C4-2B (cell line): ENCODE results near the gene DEPDC1.
"Not testable (repeated sequence)": the region's sequence is repeated elsewhere in the genome, so short reads cannot be mapped to it uniquely, and the experiment has no call there.

Experiments used
- H3K27ac ChIP-seq: fragments of 450-650 bp; 2 replicates; pipeline ENCODE4 v1.5.1; 2017
- CTCF ChIP-seq: fragments of 450-650 bp; conservative IDR thresholded peaks from 2 replicates; pipeline ENCODE4 v1.5.1; 2017; ENCODE audit warnings: mild to moderate bottlenecking
- ZFX ChIP-seq: fragments of 450-650 bp; IDR thresholded peaks from 2 replicates; pipeline ENCODE4 v1.6.1; 2017

Gene DEPDC1

GRCh38 chr1:68493193-68493592 is 3.7 kb downstream of the DEPDC1 start:
- TF ChIP-seq ZFX: no peak
- no peak overlapping the region for H3K27ac ChIP-seq

DNA sequence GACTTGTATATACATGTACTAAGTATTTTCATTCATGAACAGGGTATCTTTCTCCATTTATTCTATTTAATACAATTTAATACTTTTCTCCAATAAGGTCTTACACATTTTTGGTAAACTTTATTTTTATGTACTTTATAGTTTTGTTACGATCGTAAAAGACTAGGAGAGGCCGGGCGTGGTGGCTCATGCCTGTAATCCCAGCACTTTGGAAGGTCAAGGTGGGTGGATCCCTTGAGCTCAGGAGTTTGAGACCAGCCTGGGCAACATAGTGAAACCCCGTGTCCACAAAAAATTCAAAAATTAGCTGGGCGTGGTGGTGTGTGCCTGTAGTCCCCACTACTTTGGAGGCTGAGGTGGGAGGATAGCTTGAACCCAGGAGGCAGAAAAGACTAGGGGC is 4.6 kb downstream of the DEPDC1 start:
- H3K27ac ChIP-seq: not testable (repeated sequence)

- H3K27ac ChIP-seq: no peak overlapping the region
- TF ChIP-seq ZFX: no peak
- no peak for TF ChIP-seq CTCF
Measured at GRCh38 chr1:68490046-68490651, 6.7 kb downstream of the DEPDC1 start.

GRCh38 chr1:68485431-68486022 is 11.4 kb downstream of the DEPDC1 start:
- TF ChIP-seq ZFX (no peak), CTCF (peak; percentile 34)

DNA sequence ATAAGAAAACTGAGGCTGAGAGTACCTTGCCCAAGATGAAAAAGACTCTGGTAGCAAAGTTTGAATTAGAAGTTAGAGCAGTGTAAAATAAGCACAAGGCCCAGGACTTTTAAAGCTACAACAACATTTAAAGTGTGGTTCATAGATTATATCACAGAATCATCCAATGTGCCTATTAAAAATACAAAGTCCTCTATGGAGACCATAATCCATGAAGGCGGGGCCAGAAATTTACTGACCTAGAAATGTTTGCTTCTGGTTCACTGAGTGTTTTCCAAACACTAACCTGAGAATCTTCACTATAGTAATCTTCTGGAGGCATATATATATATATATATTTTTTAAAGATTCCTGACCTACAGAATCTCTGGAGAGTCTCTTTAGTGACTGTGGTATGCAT is 12.3 kb downstream of the DEPDC1 start:
- H3K27ac ChIP-seq: no peak overlapping the region
- TF ChIP-seq ZFX (no peak), CTCF (no peak)

More at GRCh38 chr1:68485431-68486022, 11.4 kb downstream of the DEPDC1 start:
- no peak overlapping the region for H3K27ac ChIP-seq

- H3K27ac ChIP-seq: no peak overlapping the region
- no peak for TF ChIP-seq CTCF
- no peak for TF ChIP-seq ZFX
Measured at GRCh38 chr1:68481041-68481440, 15.8 kb downstream of the DEPDC1 start.

DNA sequence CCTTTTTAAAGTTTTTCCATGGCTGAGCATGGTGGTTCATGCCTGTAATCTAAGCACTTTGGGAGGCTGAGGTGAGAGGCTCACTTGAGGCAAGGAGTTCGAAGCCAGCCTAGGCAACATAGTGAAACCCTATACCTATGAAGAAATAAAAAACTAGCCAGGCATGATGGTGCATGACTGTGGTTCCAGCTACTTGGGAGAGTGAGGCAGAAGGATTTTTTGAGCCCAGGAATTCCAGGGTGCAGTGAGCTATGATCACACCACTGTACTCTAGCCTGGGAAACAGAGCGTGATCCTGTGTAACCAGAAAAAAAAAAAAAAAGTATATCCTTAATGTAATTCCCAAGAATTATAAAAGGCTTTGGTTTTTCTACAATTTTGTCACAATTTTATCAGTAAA is 17.4 kb downstream of the DEPDC1 start:
- TF ChIP-seq CTCF (no peak), ZFX (no peak)
- no peak overlapping the region for H3K27ac ChIP-seq

DNA sequence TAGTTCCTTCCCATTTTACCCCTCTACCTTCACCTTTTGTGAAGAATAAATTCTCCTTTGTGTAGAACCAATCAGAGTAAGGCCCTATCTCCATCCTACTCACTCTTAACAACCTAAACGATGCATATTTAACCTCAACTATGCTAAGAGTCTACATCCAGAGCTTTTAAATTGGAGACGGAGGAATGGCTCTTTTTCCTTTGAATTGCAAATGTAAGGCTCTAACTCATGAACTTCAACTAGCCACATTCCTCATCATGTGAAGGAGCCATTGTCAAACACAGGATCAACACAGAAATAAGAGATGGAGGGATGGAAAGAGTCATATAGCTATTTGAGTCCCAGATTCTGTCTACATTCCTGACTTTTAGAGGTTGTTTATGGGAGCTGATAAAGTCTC is 18.2 kb downstream of the DEPDC1 start:
- no peak overlapping the region for H3K27ac ChIP-seq
- TF ChIP-seq ZFX (no peak), CTCF (no peak)

- H3K27ac ChIP-seq: not testable (repeated sequence)
Measured at GRCh38 chr1:68476626-68477025, 20.3 kb downstream of the DEPDC1 start.
